NT2/D1 (cell line): ENCODE measurements around the gene ATG12.

Experiments
- SUZ12 ChIP-seq: IDR thresholded peaks from 2 replicates; pipeline ENCODE4 v1.6.1; 2011; ENCODE audit not compliant: insufficient read length, insufficient read depth; ENCODE audit errors: extremely low read depth
- YY1 ChIP-seq: IDR thresholded peaks from 2 replicates; pipeline ENCODE4 v1.6.1; 2011; ENCODE audit not compliant: insufficient read length, insufficient read depth
- ZNF274 ChIP-seq: IDR thresholded peaks from 2 replicates; pipeline ENCODE4 v1.6.1; 2011; ENCODE audit warnings: mild to moderate bottlenecking, low read depth, low read length

DNA sequence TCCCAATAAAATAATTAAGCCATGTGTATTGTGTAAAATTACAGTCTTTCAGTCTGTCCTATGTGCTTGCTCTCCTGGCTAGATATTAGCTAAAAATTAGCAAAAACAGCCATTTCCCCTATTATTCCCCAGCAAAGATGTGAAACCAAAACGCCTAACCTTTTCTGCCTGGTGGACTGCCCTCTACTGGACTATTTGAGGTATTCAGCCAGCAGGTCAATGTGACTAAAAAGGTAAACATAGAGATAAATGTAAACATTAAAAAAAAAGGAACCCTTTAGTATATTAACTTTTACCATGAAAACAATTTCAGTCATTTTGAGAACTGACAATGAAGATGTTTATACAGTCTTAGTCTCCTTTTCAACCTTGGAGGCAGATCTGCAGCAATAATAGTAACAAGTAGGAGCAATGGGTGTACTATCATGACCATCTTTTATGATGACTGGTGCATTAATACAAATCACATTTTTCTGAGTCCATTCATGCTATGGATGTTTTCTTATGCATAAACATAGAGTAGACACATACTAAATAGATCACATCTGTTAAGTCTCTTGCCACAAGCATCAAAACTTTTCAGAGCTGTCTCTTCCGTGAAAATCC lies 10.1 kb downstream of the ATG12 start:
- no peak for TF ChIP-seq ZNF274
- no peak for TF ChIP-seq SUZ12
- no peak for TF ChIP-seq YY1
